ENCODE measurements around the gene NUDCD3.

The NUDCD3 gene

GRCh38 chr7:44448922-44449583, 41.4 kb downstream of the NUDCD3 start:
- TF ChIP-seq CTCF (IDR thresholded peaks at IDR 0.05; ENCODE audit: low read depth, low read length, missing control alignments): no peak
- no peak for DNase-seq (ENCODE audit: low read depth)
- H3K4me3 ChIP-seq (ENCODE audit: low read depth, low read length): no peak overlapping the region

GRCh38 chr7:44447874-44448425, 42.5 kb downstream of the NUDCD3 start:
- no peak for TF ChIP-seq CTCF (IDR thresholded peaks at IDR 0.05; ENCODE audit: low read depth, low read length, missing control alignments)
- no peak overlapping the region for H3K4me3 ChIP-seq (ENCODE audit: low read depth, low read length)
- DNase-seq (ENCODE audit: low read depth): no peak

- no peak overlapping the region for H3K4me3 ChIP-seq (ENCODE audit: low read depth, low read length)
- no peak for DNase-seq (ENCODE audit: low read depth)
- no peak for TF ChIP-seq CTCF (IDR thresholded peaks at IDR 0.05; ENCODE audit: low read depth, low read length, missing control alignments)
Measured at GRCh38 chr7:44445986-44446671, 44.3 kb downstream of the NUDCD3 start.

GRCh38 chr7:44441079-44441478, 49.4 kb downstream of the NUDCD3 start:
- TF ChIP-seq CTCF (IDR thresholded peaks at IDR 0.05; ENCODE audit: low read depth, low read length, missing control alignments): no peak
- no peak overlapping the region for H3K4me3 ChIP-seq (ENCODE audit: low read depth, low read length)
- DNase-seq (ENCODE audit: low read depth): no peak

- DNase-seq (ENCODE audit: low read depth): no peak
- H3K4me3 ChIP-seq (ENCODE audit: low read depth, low read length): no peak overlapping the region
- TF ChIP-seq CTCF (IDR thresholded peaks at IDR 0.05; ENCODE audit: low read depth, low read length, missing control alignments): no peak
Measured at GRCh38 chr7:44440577-44441078, 49.8 kb downstream of the NUDCD3 start.

GRCh38 chr7:44439926-44440325, 50.5 kb downstream of the NUDCD3 start:
- no peak overlapping the region for H3K4me3 ChIP-seq (ENCODE audit: low read depth, low read length)
- TF ChIP-seq CTCF (IDR thresholded peaks at IDR 0.05; ENCODE audit: low read depth, low read length, missing control alignments): no peak
- DNase-seq (ENCODE audit: low read depth): no peak
